T-helper 2 cell treated with Interferon-gamma antibody and Interleukin-4, amounts not matched to agents 5 μg/mL and 100 μg/mL, for 36 hours (primary cell): Measurements from ENCODE around the gene CIAO3.

ENCODE experiments used
- DNase-seq: peaks from one replicate; pipeline ENCODE4 v3.0.0; 2021; ENCODE audit warnings: low spot score
- H3K27ac Mint-ChIP-seq: one replicate; pipeline ENCODE4 v1.8.0; 2021; ENCODE audit warnings: mild to moderate bottlenecking, mixed read lengths
- H3K27me3 Mint-ChIP-seq: one replicate; pipeline ENCODE4 v1.8.0; 2021; ENCODE audit warnings: low read depth, mixed read lengths
- H3K36me3 Mint-ChIP-seq: one replicate; pipeline ENCODE4 v1.8.0; 2021; ENCODE audit warnings: low read depth, mixed read lengths
- H3K4me1 Mint-ChIP-seq: one replicate; pipeline ENCODE4 v1.8.0; 2021; ENCODE audit warnings: low read depth, mixed read lengths
- H3K4me3 Mint-ChIP-seq: one replicate; pipeline ENCODE4 v1.8.0; 2022; ENCODE audit warnings: mild to moderate bottlenecking, moderate library complexity, mixed read lengths
- H3K9me3 Mint-ChIP-seq: one replicate; pipeline ENCODE4 v1.8.0; 2021; ENCODE audit warnings: mixed read lengths

CIAO3 gene

DNA sequence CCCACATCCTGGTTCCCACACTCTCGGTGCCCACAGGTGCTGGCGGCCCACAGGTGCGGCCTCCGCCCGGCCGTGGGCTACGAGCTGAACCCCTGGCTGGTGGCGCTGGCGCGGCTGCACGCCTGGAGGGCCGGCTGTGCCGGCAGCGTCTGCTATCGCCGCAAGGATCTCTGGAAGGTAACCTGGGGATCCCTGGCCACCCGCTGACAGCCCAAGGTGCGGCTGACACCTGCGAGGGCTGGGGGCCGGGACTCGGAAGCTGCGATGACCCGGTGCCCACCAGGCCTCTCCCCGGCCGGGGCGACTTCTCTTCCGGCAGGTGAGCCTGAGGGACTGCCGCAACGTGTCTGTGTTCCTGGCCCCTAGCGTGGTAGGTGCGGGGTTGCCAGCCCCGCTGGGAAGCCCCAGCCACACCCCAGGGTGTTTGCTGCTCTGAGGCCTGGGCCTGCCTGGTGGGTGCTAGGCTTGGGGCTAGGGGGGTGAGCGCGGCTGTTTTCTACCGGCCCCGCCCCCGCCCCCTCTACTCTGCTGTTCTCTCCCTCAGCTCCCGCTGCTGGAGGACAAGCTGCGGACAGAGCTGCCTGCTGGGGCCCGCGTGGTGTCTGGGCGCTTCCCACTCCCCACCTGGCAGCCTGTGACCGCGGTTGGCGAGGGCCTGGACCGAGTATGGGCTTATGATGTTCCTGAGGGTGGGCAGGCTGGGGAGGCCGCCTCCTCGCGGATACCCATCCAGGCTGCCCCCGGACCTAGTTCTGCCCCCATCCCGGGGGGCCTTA is 18.8 kb downstream of the CIAO3 start:
- no peak for DNase-seq
- Mint-ChIP-seq H3K4me3 (peak overlapping the region; percentile 51), H3K4me1 (peaks cover 3% of the 10 kb centered on the region), H3K27ac (peak overlapping the region; percentile 41), H3K27me3 (no peaks in the 10 kb centered on the region), H3K9me3 (no peaks in the 10 kb centered on the region), H3K36me3 (no peaks in the 10 kb centered on the region)

DNA sequence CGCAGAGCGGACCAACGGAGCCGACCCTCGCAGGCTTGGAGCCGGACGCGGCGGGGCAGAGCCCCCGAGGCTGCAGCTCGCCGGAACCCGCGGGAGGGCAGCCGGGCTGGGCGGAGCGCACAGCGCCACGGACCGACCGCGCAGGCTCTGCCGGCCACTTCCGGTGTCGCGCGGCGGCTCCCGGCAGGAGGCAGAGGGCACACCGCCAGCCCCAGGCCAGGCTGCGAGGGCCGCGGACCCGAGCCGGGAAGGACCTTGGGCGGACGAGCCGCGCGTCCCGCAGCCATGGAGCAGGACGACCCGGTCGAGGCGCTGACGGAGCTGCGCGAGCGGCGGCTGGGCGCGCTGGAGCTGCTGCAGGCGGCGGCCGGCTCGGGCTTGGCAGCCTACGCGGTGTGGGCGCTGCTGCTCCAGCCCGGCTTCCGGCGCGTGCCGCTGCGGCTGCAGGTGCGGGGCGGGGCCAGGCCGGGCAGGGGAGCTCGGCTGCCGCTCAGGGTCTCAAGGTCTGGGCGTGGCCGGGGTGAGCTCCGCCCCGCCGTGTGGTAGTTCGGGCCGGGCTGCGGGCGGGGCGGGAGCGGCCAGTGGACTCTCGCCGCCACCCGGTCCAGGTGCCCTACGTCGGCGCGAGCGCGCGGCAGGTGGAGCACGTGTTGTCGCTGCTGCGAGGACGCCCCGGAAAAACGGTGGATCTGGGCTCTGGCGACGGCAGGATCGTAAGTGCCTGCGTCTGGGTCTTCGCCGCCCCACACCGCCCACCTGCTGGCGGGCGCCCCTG is 19.6 kb downstream of the CIAO3 start, which contains the start of gene ANTKMT:
ANTKMT (plus strand) TSS at position 157 of the 775 bp plus-strand sequence; CDS start at position 286, 129 bp downstream.
- H3K4me3 Mint-ChIP-seq = peak within 1 kb of the TSS; percentile 77
- H3K9me3 Mint-ChIP-seq = no peaks in the 10 kb centered on the region
- DNase-seq = peak; percentile 81
- peaks cover 3% of the 10 kb centered on the region for H3K27me3 Mint-ChIP-seq
- no peaks in the 10 kb centered on the region for H3K36me3 Mint-ChIP-seq
- peak within 1 kb of the TSS; percentile 66 for H3K27ac Mint-ChIP-seq
- H3K4me1 Mint-ChIP-seq = peaks cover 3% of the 10 kb centered on the region

DNA sequence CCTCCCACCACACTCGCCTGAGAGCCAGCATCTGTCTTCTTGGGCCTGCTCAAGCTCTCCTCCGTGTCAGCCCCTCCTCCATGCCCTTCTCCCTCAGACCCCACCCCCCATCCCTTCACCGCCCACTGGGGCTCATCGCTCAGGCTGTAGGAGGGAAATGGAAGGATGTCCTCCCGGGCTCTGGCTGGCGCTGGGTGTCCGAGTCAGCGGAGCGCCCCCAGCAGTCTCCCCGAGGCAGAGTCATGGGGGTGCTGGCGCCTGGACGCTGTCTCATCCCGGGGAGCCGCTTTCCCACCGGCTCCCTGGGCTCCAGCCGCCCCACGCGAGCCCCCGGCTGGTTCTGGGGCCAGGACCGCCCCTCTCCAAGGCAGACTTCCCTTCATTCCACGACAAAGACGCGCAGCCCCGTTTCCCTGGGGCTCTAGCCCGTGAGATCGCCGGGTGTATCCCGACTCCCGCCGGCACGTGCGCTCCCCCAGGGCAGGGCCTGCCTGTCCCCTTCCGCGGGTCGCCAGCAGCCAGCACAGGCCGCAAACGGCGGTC is 20.3 kb downstream of the CIAO3 start:
- Mint-ChIP-seq H3K9me3 (no peaks in the 10 kb centered on the region), H3K27ac (peak overlapping the region; percentile 66), H3K36me3 (no peaks in the 10 kb centered on the region), H3K27me3 (peaks cover 8% of the 10 kb centered on the region), H3K4me3 (peak overlapping the region; percentile 77), H3K4me1 (peaks cover 3% of the 10 kb centered on the region)
- peak; percentile 56 for DNase-seq

DNA sequence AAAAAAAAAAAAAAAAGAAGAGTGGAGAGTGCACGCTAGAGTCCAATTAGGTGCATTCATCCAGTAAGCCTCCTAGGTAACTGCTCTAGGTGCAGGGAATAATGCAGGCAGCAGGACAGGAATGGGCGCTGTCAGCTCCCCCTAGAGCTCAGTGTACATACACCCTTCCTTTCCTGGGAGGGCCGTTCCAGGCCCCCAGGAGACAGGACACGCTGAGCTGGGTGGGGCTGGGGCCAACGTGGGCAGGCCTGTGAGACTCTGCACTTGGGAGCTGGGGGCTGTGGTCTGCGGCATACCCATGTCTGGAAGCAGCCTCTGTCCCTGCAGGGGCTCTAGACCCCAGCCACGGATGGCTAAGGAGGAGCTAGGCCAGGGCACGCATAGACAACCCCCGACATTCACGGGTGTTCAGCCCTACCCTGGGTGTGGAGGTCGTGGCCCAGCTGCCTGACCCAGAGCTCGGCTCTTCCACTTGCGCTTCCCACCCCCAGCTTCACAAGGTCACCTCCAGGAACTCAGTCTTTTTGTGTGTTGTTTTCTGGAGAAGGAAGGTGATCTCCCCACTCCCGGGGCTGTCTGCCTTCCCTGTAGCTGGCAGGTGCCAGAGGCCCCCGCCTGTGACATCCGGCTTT is 20.9 kb downstream of the CIAO3 start:
- no peaks in the 10 kb centered on the region for H3K9me3 Mint-ChIP-seq
- no peak for DNase-seq
- H3K36me3 Mint-ChIP-seq = no peaks in the 10 kb centered on the region
- H3K4me3 Mint-ChIP-seq = peak overlapping the region; percentile 77
- H3K27ac Mint-ChIP-seq = peak overlapping the region; percentile 66
- peaks cover 8% of the 10 kb centered on the region for H3K27me3 Mint-ChIP-seq
- peaks cover 3% of the 10 kb centered on the region for H3K4me1 Mint-ChIP-seq

DNA sequence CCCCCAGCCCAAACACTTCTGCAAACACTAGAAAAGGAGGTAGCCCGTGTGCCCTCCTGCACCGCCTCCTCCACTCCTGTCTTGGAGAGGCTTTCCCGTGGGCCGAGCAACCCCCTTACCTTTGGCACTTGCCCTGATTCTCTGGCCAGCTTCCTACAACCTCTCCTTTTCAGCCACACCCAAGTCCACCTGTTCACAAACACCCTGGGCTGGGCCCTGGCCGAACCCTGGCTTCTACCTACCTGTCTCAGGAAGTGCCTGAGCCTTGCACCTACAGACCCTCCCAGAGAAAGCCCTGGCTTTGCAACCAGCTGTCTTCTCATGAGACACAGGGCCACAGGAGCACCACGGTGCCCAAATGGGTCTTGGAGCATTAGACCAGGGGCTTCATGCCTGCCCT is 21.9 kb downstream of the CIAO3 start:
- H3K27ac Mint-ChIP-seq = no peak overlapping the region

DNA sequence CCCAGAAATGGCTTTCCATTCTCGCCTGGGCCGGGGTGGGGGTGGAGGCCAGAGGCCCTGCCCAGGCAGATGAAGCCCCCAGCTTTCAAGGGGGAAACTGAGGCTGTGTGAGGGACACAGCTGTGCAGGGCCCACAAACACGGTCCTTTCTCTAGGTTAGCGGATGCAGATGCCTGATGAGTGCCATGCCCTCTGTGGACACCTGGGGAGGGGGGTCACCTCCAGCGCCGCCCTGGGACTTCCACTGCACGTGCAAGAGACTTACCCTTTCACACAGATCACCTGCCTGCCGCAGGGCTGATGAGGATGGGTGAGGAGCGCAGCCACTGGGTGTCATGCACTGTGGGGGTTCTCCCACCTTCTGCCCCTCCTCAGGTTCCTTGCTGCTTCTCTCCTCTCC is 22.4 kb downstream of the CIAO3 start:
- peaks cover 11% of the 10 kb centered on the region for H3K27me3 Mint-ChIP-seq
- H3K27ac Mint-ChIP-seq = no peak overlapping the region
- H3K4me1 Mint-ChIP-seq = peaks cover 3% of the 10 kb centered on the region
- no peak overlapping the region for H3K4me3 Mint-ChIP-seq
- no peaks in the 10 kb centered on the region for H3K36me3 Mint-ChIP-seq
- no peak for DNase-seq
- no peaks in the 10 kb centered on the region for H3K9me3 Mint-ChIP-seq

More for the DNA sequence above, 21.9 kb downstream of the CIAO3 start:
- Mint-ChIP-seq H3K27me3 (peaks cover 10% of the 10 kb centered on the region), H3K9me3 (no peaks in the 10 kb centered on the region), H3K36me3 (no peaks in the 10 kb centered on the region), H3K4me3 (peak overlapping the region; percentile 17), H3K4me1 (peaks cover 3% of the 10 kb centered on the region)
- no peak for DNase-seq

DNA sequence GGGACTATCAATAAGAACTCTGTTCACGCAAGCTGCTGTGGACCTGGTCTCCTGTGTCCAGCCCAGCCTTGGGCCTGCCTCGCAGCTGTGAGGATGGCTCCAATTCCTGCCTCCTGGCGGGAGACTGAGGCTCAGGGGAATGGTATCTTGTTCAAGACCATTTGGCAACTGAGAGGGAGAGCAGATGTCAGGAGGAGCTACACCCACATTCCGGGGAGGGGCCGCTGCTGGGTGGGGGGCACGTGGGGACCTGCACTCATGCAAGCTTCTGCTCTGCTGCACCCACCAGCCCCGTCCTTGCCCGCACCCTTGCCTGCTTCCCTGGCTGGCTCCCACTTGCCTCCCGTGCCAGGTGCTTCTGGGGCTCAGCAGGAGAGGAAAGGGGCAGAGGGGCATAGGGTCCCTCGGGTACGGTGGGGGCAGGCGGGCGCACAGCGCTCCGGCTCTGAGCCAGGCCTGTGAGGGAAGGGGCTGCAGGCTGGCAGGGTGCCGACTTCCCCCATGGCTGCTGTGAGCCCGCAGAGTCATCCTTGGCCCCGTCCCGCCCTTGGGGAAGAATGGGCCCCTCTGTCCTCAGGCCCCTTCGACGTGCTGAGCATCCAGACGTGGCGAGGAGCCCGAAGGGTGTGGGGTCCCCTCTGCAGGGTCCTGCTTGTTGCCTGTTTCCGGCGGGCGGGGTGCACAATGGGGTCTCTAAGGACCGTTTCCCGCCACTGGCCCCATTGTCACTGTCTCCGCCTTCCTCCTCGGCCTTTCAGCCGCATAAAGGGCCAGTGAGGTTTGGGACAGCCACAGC is 23.1 kb downstream of the CIAO3 start:
- Mint-ChIP-seq H3K9me3 (no peaks in the 10 kb centered on the region), H3K27ac (no peak overlapping the region), H3K27me3 (peaks cover 14% of the 10 kb centered on the region), H3K4me1 (peaks cover 3% of the 10 kb centered on the region), H3K4me3 (no peak overlapping the region), H3K36me3 (no peaks in the 10 kb centered on the region)
- DNase-seq = no peak

DNA sequence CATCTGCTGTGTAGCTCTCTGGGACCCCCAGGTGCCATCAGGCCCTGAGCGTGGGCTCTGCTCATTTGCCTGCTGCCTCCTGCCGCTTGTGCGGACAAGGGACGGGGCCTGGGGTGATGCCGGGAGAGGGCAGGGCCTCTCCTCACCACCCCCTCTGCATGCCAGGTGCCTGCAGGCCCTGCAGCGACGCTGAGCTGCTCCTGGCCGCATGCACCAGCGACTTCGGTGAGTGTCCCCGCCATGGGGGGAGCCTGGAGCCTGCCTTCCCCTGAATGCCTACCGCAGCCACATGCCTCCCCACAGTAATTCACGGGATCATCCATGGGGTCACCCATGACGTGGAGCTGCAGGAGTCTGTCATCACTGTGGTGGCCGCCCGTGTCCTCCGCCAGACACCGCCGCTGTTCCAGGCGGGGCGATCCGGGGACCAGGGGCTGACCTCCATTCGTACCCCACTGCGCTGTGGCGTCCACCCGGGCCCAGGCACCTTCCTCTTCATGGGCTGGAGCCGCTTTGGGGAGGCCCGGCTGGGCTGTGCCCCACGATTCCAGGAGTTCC is 23.9 kb downstream of the CIAO3 start:
- no peak overlapping the region for H3K27ac Mint-ChIP-seq
- no peaks in the 10 kb centered on the region for H3K36me3 Mint-ChIP-seq
- H3K27me3 Mint-ChIP-seq = peaks cover 15% of the 10 kb centered on the region
- no peak overlapping the region for H3K4me3 Mint-ChIP-seq
- no peak for DNase-seq
- H3K4me1 Mint-ChIP-seq = peaks cover 3% of the 10 kb centered on the region
- no peaks in the 10 kb centered on the region for H3K9me3 Mint-ChIP-seq

DNA sequence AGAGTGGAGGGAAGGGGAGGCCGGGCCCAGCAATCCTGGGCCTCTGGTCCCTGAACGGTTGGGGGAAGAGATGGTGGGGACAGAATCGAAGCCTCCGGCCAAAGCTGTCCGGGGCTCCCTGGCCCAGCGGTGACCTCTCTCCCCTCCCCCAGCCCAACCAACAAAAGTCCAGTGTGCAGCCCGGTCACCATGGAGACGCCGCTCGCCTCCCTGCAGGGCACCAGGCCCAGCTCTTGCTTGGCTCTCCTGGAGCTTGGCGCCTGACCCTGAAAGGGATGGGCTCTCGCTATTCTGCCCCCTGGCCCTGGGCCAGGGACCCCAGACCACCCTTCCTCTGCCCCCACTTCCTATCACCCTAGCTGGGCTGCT is 24.6 kb downstream of the CIAO3 start:
- Mint-ChIP-seq H3K36me3 (no peaks in the 10 kb centered on the region), H3K27ac (no peak overlapping the region), H3K4me1 (peaks cover 3% of the 10 kb centered on the region), H3K4me3 (peak overlapping the region; percentile 49), H3K9me3 (no peaks in the 10 kb centered on the region), H3K27me3 (peaks cover 16% of the 10 kb centered on the region)
- no peak for DNase-seq

DNA sequence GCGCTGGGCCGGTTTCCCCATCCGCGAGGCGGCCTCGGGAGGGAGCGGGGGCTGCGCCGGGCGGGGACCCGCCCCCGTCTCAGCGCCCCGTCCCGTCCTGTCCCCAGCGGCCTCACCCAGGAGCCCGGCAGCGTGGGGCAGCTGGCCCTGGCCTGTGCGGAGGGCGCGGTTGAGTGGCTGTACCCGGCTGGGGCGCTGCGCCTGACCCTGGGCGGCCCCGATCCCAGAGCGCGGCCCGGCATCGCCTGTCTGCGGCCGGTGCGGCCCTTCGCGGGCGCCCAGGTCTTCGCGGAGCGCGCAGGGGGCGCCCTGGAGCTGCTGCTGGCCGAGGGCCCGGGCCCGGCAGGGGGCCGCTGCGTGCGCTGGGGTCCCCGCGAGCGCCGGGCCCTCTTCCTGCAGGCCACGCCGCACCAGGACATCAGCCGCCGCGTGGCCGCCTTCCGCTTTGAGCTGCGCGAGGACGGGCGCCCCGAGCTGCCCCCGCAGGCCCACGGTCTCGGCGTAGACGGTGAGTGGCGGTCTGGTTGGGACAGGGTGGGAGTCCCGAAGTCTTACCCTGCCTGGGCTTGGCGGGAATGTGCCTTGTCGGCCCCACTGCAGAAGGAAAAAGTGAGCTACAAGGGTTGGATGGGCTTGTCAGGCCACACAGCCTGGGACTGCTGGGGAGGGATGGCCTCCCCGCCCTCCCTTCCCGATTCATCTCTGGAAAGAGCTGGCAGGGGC is 25.2 kb downstream of the CIAO3 start:
- peak; percentile 40 for DNase-seq
- Mint-ChIP-seq H3K36me3 (no peaks in the 10 kb centered on the region), H3K4me1 (peaks cover 3% of the 10 kb centered on the region), H3K9me3 (no peaks in the 10 kb centered on the region), H3K27me3 (peaks cover 17% of the 10 kb centered on the region), H3K27ac (no peak overlapping the region), H3K4me3 (peak overlapping the region; percentile 24)

DNA sequence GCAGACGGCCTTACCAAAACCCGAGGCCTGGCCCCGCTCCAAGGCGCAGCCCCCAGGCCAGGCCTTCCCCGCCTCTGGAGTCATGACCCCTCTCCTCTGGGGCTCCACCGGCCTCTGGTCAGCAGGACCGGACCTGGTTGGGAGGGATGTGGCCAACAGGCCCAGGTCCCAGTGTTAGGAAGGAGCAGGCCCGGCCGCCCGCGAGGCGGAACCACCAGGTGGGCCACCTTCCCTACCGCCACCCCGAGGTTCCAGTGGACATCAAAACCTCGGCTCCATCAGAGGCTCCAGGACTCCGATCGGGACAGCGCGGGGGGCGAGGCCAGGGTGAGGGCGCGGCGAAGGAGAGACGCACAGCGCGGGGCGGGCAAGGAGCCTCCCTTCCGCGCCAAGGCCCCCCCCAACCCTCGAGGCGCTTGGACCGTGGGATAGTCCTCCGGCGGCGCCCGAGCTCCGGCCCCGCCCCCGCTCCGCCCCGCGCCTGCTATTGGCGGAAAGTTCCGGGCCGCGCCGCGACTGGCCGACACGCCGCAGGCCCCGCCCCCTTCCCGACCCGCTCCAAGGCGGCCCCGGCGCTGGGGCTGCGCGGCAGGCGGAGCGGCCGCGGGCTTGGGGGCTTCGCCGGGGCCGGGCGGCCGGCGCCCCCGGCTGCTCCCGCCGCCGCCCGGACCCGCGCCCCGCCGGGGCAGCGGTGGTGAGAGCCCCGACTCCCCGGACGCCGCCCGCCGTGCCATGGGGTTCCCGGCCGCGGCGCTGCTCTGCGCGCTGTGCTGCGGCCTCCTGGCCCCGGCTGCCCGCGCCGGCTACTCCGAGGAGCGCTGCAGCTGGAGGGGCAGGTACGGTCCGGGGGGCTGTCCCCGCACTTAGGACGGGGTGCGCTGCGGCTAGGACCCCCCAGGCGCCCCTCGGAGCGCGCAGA is 26.0 kb downstream of the CIAO3 start, which contains the start of gene METRN:
METRN (plus strand) TSS at position 561 of the 919 bp plus-strand sequence; CDS start at position 733, 172 bp downstream.
- Mint-ChIP-seq H3K27me3 (peaks cover 17% of the 10 kb centered on the region), H3K4me1 (no peaks in the 10 kb centered on the region), H3K36me3 (no peaks in the 10 kb centered on the region), H3K9me3 (no peaks in the 10 kb centered on the region), H3K4me3 (peak within 1 kb of the TSS; percentile 24), H3K27ac (no peak within 1 kb of the TSS)
- peak; percentile 92 for DNase-seq

DNA sequence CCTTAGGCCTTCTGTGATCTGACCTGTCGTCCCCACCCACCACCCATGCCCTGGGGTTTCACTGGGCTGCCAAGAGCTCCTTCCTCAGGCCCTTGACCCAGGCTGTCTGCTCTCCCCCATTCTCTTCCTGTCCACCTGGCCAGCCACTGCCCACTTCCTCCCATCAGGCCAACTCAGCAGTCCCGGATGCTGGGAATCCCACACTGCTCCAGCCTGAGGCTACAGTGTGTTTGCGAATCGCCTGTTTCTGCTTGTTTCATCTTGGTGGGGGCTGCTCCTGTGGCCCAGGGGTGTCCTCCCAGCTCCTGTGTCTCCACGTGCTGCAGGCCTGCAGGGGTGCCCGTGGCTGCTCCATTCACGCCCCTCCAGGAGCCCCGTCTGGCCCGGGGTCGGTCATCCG is 26.7 kb downstream of the CIAO3 start:
- H3K4me3 Mint-ChIP-seq = no peak overlapping the region
- H3K36me3 Mint-ChIP-seq = no peaks in the 10 kb centered on the region
- H3K27ac Mint-ChIP-seq = no peak overlapping the region
- peaks cover 23% of the 10 kb centered on the region for H3K27me3 Mint-ChIP-seq
- no peaks in the 10 kb centered on the region for H3K9me3 Mint-ChIP-seq
- no peaks in the 10 kb centered on the region for H3K4me1 Mint-ChIP-seq
- no peak for DNase-seq
